HG03575 (cell line): ENCODE results near the gene THAP3.
"Not testable (repeated sequence)": the region's sequence is repeated elsewhere in the genome, so short reads cannot be mapped to it uniquely, and the experiment has no call there.

Source experiments
- ATAC-seq: cut with Tn5 transposase; IDR thresholded peaks from one replicate; pipeline ENCODE4 v1.9.1; 2021; ENCODE audit not compliant: unreplicated experiment, insufficient number of reproducible peaks, low FRiP score; ENCODE audit errors: extremely low read depth

THAP3 gene

GRCh38 chr1:6588893-6589520 is 35.7 kb upstream of the THAP3 start:
- no peak for ATAC-seq

DNA sequence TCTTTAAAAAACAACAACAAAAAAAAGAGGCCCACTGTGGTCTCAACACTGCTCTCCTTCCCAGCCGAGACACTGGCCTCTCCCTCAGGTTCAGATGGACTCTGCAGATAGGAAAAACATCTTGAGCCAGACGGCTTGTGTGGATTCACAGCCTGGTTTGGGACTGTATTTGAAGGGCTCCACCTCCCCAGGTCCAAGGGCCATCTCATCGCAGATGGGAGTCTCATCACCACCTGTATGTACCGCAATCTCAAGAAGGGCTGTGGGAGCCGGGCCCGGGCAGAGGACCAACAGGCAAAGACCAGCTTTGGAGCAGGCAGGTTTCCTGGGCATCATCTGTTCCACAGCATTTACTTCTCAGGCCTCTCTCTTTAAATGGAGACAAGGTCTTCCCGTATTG is 34.6 kb upstream of the THAP3 start:
- ATAC-seq: no peak

GRCh38 chr1:6591222-6591621 is 33.4 kb upstream of the THAP3 start:
- ATAC-seq: no peak

GRCh38 chr1:6591644-6592043 is 33.0 kb upstream of the THAP3 start:
- ATAC-seq: no peak

- ATAC-seq: no peak
Measured at GRCh38 chr1:6592441-6592840, 32.2 kb upstream of the THAP3 start.

DNA sequence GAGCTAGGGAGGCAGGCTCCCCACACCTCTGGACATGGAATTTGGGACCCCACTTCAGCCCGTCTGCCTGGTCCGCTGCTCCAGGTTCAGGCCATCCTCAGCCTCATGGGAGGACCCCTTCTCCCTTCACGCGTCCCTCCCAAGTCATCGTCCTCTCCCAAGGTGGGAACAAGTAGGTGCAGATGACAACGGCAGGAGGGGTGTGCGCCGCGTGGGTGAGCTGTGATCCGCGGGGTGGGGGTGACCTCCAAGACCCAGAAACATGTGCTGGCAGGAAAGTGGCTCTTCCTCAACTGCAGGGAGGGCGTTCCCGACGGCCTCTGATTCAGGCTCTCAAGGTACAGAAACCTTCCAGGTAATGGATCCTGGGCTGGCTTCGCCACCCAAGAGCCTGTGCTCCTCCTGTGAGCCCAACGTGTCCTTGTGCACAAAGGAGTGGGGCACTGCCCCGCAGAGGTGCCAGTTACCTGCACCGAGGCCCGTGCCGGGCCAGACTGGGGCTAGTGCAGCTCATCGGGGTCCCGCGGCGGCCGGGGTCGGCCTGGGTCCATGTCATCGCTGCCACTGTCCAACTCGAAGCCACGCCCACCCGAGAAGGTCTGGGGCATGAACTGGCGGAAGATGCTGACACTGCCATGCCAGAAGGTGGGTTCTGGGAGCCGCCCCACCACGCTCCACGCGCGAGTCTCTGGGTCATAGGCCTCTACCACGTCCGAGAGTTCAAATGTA is 31.6 kb upstream of the THAP3 start:
- no peak for ATAC-seq

DNA sequence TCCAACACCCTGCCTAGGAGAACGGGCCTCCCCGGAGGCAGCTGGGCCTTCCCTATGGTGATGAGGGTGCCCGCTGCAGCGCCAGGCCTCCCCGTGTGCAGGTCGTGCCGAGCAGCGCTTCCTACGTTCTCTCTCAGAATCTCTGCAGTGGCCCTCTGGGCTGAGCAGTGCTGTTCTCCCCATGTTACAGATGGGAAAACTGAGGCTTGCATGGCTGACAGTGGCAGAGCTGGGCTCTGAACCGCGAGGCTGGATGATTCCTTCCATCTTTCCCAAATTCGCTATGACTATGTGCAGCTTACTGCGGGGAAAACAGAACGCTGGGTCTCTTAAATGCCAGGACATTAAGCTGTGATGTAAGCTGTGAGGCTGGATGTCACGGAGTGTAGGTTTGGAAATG is 30.9 kb upstream of the THAP3 start:
- ATAC-seq: no peak

DNA sequence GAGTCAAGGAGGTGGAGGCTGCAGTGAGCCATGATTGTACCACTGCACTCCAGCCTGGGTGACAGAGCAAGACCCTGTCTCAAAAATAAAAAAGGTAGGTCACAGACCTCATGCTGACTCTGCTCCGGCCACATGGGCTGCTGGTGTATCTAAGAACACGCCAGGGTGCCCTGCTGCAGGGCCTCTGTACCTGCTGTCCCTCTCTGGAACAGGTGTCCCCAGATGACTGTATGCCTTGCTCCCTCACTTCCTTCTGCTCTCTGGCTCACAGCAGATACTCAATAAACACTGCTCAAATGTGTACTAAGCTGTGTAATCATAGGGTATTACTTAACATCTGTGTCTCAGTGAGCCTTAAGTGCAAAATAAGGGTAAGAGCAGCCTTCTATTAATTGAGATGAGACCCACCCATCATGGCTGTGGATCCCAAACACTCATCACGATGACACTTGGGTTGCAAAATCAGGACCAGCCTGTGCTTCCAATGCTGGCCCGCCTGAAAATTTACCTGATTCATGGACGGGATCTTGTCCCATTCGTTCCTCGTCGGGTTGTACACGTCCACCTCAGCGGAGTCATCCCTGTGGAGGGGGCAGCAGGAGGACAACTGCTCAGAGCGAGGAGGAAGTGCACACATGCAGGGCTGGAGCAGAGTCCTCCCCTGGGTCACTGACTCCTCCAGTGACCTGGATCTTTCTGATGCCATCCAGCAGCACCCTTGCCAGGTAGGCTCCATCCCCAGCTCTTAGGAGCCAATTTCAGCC is 29.5 kb upstream of the THAP3 start:
- no peak for ATAC-seq

- ATAC-seq: no peak
Measured at GRCh38 chr1:6596351-6596750, 28.3 kb upstream of the THAP3 start.

DNA sequence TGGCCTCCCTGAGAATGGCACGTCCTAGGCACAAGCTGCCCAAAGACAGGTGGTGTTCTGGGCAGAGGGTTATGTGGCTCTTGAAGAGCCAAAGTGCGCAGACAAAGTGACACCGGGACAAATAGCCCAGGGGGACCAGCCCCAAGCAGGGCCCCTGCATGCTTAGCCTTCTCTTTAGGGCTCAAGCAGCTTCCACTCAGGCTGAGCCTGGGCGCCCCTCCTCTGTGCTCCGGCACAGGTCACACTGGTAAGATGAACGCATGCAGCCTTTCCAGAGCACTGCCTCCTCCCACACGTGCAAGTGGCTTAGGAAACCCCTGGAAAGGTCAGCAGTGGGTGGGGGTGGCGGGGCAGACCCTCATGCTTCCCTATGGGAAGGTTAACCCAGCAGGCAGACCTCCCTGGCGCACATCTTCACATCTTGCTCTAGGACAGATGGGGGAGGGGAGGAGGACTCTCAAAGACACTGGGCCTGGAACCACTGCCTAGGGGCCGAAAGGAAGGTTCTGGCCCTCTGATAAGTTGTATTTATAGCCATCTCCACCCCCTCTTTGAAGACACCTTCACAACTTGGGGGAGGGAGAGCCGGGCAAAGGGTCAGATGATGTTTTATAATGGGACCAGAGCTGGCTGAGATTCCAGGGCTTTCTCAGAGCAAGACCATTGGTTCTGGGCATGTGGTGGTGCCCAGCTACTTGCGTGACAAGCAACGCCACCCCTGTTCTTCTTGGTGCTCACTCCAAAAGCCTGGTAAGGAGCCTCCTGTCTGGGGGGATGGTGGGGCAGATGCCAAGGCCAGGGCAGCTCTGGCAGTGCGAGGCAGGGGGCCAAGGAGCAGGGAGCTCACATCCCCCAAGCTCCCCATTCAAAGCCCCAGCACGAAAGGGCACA is 27.5 kb upstream of the THAP3 start:
- ATAC-seq: no peak

DNA sequence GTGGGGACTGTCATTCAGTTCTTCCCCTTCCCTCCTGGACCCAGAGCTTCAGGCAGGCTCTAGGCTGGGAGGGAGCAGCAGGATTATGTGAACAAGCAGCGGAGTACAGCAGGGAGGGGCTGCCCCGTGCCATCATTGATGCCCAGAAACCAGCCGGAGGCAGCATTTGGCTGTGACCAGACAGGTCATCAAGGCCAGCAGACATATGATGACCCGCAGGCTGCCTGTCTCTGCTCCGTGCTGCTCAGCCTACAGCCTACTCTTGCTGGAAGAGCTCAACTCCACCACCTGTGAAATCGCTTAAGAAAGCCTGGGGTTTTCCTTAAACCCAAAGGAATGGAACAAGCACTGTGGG is 26.9 kb upstream of the THAP3 start:
- no peak for ATAC-seq

GRCh38 chr1:6599141-6599975 is 25.3 kb upstream of the THAP3 start:
- ATAC-seq: no peak

DNA sequence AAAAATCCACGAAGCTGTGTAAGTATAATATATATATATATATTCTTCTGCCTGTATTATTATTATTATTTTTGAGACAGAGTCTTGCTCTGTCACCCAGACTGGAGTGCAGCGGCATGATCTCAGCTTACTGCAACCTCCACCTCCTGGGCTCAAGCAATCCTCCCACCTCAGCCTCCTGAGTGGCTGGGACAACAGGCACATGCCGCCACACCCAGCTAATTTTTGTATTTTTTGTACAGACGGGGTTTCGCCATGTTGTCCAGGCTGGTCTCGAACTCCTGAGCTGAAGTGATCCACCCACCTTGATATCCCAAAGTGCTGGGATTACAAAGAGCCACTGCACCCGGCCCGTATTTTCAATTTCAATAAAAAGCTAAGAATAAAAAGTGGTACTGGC is 24.7 kb upstream of the THAP3 start:
- not testable (repeated sequence) for ATAC-seq

DNA sequence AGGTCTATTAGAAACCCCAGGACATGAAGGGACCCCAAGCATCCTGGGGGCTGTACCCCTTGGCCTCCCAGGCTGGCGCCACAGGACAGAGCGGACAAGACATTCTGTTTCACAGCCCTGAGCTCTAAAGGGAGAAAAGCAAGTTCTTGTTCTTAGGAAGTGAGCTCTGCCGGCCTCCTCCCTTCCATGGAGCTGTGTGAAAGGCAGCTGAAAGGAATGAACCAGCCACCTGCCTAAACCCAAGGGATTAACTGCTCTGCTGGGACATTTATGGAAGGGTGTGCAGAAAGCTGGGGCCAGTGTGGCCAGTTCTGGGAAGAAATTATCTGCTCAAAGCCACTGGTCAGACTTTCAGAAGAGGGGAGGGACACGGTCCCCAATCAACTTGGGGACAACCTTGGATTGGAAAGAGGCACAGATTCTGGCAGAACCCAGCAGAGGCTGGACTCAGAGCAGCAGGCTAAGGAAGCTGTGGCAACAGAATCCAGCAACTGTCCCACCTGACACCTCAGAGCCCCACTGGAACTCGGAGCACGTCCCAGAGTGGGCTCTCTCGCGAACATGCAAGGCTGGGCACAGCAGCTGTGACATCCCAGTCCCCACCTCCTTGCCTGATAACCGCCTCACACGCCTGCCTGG is 24.1 kb upstream of the THAP3 start:
- no peak for ATAC-seq

DNA sequence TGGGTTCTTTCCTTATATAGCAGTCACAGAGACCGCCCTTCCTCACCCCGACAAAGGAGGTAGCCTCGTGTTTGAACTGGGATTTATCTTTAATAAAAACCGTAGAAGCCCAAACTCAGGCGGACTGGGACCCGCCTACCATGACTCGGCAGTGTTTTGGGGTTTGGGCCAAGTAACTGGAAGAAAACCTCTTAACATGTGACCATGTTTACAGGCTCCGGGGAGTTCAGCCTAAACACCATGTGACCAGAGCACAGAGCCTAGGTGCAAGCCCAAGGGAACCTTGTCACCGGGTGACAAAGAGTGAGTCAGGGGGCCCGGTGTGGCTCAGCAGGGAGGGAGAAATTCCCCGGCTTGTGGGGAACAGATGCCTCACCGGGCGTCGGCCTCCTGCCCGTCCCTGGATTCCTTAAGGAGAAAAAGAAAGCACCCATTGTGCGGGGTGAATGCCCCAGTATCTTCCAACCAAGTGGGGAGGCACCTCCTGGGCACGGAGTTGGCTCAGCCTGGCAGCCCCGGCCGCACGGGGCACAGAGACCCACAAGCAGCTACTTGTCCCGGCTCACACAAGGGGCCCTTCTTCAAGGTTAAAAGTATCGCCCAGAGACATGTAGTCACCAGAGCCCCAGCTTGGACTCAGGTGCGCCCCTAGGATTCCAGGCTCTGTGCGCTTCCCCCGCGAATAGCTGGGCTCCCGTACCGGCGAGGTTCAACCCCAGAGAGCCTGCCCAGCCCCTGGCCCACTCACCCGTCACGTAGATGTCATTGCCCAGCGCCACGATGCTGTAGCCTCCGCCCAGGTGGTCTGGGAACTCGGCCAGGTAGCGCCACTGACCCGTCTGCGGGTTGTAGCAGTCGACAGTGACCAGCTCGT is 23.4 kb upstream of the THAP3 start:
- no peak for ATAC-seq

DNA sequence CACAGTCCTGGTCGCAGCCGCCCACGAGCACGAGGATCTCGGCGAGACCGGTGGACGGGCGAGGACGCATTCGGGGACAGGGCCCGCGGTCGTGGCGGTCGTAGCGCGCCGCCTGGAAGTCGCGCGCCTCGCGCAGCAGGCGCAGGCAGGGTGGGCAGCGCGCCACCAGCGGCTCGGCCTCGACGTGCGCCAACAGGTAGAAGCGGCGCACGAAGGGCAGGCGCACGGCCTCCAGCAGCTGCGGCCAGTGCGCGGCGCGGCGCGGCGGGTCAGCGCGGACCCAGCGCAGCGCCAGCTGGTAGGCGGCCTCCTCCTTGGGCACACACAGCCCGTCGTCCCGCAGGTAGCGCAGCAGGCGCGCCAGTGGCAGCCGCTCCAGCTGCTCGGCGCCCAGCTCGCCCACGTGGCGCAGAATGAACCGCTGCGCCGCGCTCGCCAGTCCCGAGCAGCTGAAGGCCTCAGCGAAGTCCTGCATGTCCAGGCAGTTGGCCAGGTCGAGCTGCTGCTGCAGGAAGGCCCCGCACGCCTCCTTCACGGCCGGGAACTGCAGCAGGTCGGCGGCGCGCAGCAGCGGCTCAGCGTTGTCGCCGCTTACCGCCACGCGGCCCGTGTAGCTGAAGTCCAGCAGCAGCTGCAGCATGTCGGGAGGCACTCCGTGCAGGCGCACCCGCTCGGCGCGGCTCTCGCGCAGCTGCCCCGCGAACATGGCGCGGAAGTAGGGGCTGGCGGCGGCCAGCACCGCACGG is 22.6 kb upstream of the THAP3 start:
- no peak for ATAC-seq
